ENCODE results near the gene FAM171A1. TPM values are rescaled to one million over a fixed set of nuclear protein-coding genes. Genes with fewer than 3 reads are reported as not detected.
"Not testable (repeated sequence)": the region's sequence is repeated elsewhere in the genome, so short reads cannot be mapped to it uniquely, and the experiment has no call there.

FAM171A1 gene
- total RNA-seq, 2 donors from 2014 or later, result 16.3 to 24.2 TPM

DNA sequence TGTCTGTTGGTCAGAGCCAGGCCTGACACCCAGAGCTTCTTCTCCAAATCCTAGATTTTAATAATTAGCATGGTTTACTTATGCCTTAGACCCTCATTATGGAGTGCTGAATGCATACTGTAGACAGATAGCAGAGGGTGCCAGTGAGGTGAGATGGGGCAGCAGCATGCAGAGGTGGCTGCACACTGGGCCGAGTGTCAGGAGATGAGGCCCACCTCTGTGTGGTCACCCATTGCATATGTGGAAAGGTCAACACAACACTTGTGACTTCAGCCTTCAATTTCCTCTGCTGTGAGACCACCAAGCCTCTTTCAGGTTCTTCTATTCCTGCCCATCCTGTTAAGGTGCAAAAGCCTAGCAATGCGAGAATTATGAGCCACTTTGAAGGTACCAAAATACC lies 162.9 kb downstream of the FAM171A1 start:
- DNase-seq (ENCODE audit: low spot score), result no peak
- H3K27ac ChIP-seq, result no peak overlapping the region
- WGBS, result 91% methylated on average over 2 of the region's 2 CpGs
- H3K9me3 ChIP-seq, result no peaks in the 10 kb centered on the region
- TF ChIP-seq POLR2AphosphoS5 (IDR thresholded peaks at IDR 0.05) (no peak), POLR2A (IDR thresholded peaks at IDR 0.05) (no peak)
- TF ChIP-seq, protein P1, sequence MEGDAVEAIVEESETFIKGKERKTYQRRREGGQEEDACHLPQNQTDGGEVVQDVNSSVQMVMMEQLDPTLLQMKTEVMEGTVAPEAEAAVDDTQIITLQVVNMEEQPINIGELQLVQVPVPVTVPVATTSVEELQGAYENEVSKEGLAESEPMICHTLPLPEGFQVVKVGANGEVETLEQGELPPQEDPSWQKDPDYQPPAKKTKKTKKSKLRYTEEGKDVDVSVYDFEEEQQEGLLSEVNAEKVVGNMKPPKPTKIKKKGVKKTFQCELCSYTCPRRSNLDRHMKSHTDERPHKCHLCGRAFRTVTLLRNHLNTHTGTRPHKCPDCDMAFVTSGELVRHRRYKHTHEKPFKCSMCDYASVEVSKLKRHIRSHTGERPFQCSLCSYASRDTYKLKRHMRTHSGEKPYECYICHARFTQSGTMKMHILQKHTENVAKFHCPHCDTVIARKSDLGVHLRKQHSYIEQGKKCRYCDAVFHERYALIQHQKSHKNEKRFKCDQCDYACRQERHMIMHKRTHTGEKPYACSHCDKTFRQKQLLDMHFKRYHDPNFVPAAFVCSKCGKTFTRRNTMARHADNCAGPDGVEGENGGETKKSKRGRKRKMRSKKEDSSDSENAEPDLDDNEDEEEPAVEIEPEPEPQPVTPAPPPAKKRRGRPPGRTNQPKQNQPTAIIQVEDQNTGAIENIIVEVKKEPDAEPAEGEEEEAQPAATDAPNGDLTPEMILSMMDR (IDR thresholded peaks at IDR 0.05), result no peak
- H3K4me3 ChIP-seq, result no peak overlapping the region
- H3K27me3 ChIP-seq (replicated peaks; ENCODE audit: insufficient read depth), result no peaks in the 10 kb centered on the region
- peaks cover 0 to under 1% of the 10 kb centered on the region in 2 donors for H3K36me3 ChIP-seq
- no peaks in the 10 kb centered on the region for H3K4me1 ChIP-seq (replicated peaks)
- intact Hi-C loops (cut with DNase I), result no loop called here

DNA sequence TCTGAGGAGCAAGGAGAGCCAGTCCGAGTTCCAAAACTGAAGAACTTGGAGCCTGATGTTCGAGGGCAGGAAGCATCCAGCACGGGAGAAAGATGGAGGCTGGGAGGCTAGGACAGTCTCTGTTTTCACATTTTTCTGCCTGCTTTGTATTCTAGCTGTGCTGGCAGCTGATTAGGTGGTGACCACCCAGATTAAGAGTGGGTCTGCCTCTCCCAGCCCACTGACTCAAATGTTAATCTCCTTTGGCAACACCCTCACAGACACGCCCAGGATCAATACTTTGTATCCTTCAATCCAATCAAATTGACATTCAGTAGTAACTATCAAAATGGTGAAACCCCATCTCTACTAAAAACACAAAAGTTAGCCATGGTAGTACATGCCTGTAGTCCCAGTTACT lies 163.7 kb downstream of the FAM171A1 start:
- H3K4me3 ChIP-seq; intact Hi-C loops (cut with DNase I); DNase-seq (ENCODE audit: low spot score); H3K27ac ChIP-seq; H3K36me3 ChIP-seq; H3K9me3 ChIP-seq; H3K4me1 ChIP-seq (replicated peaks); H3K27me3 ChIP-seq (replicated peaks; ENCODE audit: insufficient read depth): not testable (repeated sequence)
- WGBS, result 97% methylated on average over 4 of the region's 4 CpGs

DNA sequence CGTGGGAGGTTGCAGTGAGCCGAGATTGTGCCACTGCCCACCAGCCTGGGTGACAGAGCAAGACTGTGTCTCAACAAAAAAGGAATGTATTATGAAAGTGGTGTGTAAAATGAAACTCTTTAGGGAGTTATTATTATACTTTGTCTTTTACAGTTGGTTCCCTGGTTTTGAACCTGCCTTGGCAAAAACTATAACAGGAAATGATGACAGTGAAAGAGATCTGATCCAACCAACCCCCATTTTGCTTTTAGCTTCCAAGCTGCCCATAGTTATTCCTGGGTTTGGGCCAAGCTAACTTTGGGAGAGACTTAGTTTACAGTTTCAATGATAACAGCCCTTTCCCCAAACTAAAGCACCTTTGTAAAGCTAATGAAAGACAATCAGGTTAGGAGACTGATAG lies 168.4 kb downstream of the FAM171A1 start:
- Histone ChIP-seq H3K27ac (no peak overlapping the region), H3K9me3 (no peaks in the 10 kb centered on the region), H3K4me1 (replicated peaks) (no peaks in the 10 kb centered on the region), H3K27me3 (replicated peaks; ENCODE audit: insufficient read depth) (no peaks in the 10 kb centered on the region), H3K36me3 (no peaks in the 10 kb centered on the region), H3K4me3 (no peak overlapping the region)
- intact Hi-C loops (cut with DNase I), result no loop called here
- no peak for TF ChIP-seq POLR2A (IDR thresholded peaks at IDR 0.05)
- TF ChIP-seq POLR2AphosphoS5 (IDR thresholded peaks at IDR 0.05), result no peak
- TF ChIP-seq, protein P1 (IDR thresholded peaks at IDR 0.05), result no peak
- WGBS, result 97% methylated on average over 2 of the region's 2 CpGs
- DNase-seq (ENCODE audit: low spot score), result no peak

DNA sequence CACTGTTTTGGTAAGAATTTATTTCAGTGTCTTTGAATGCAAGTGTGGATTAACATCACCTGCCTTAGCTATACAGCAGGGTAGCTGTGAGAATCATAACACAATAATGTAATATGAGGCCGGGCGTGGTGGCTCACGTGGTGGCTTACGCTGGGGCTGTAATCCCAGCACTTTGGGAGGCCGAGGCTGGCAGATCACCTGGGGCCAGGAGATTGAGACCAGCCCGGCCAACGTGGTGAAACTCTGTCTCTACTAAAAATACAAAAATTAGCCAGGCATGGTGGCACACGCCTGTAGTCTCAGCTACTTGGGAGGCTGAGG lies 168.8 kb downstream of the FAM171A1 start:
- H3K9me3 ChIP-seq; intact Hi-C loops (cut with DNase I); H3K27me3 ChIP-seq (replicated peaks; ENCODE audit: insufficient read depth); H3K36me3 ChIP-seq; DNase-seq (ENCODE audit: low spot score); H3K4me1 ChIP-seq (replicated peaks); H3K27ac ChIP-seq; H3K4me3 ChIP-seq: not testable (repeated sequence)
- WGBS, result 91% methylated on average over 8 of the region's 8 CpGs

DNA sequence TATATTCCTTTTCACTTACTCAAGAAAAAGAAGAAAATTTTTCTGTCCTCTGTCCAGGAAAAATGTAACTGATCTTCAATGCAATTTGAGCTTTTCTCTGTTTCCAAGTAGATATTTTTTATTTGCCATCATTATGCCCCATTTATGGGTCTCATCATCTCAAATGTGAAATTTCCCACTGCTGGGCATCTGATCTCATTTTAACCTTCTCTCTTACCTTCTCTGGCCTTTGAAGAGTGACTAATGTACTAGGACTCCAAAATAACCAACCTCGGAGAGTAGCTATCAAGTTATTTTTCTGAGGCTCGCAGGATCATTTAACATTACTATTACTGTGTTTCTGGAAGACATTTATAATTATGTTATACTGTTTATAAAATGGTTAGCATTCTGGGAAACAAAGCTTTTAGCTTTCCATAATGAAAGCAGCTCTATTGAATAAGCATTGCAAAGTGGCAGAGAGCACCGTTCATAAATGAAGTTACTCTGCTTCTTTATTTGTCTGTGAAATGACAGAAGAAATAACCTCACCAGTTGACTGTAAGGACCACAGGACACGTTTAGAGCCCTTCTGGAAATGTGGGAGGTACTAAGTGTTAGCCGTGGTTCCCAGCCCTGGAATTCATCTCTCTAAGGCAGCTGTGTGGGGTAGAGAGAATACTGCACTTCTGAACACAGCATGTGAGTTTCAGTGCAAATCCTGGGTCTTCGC lies 169.3 kb downstream of the FAM171A1 start:
- no peak for TF ChIP-seq POLR2AphosphoS5 (IDR thresholded peaks at IDR 0.05)
- intact Hi-C loops (cut with DNase I), result no loop called here
- Histone ChIP-seq H3K4me3 (no peak overlapping the region), H3K36me3 (no peaks in the 10 kb centered on the region), H3K27ac (no peak overlapping the region), H3K9me3 (no peaks in the 10 kb centered on the region), H3K4me1 (replicated peaks) (no peaks in the 10 kb centered on the region), H3K27me3 (replicated peaks; ENCODE audit: insufficient read depth) (no peaks in the 10 kb centered on the region)
- DNase-seq (ENCODE audit: low spot score), result no peak
- WGBS, result 73% methylated on average over 6 of the region's 6 CpGs

DNA sequence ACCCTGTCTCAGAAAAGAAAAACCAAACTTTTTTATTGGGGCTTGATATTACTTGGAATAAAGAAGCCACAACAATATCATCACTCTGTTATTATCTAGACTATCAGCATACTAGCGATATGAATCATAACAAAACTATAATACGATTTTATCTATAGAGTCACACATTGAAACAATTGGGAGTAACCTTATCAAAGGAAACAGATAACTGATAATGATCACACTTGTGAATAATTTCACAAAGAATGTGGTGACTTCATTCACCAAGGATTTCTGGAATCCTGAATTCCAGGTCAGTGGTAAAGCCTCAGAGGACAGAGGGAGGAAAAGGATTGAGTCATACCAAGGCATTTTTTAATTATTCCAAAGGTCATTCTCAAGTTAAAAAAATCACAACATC lies 170.5 kb downstream of the FAM171A1 start:
- no peaks in the 10 kb centered on the region for H3K4me1 ChIP-seq (replicated peaks)
- H3K27ac ChIP-seq, result no peak overlapping the region
- 53% methylated on average over 2 of the region's 2 CpGs for WGBS
- no peak overlapping the region for H3K4me3 ChIP-seq
- H3K36me3 ChIP-seq, result no peaks in the 10 kb centered on the region
- TF ChIP-seq, protein P1 (IDR thresholded peaks at IDR 0.05), result no peak
- no peak for TF ChIP-seq POLR2A (IDR thresholded peaks at IDR 0.05)
- no peak for TF ChIP-seq POLR2AphosphoS5 (IDR thresholded peaks at IDR 0.05)
- DNase-seq (ENCODE audit: low spot score), result no peak
- intact Hi-C loops (cut with DNase I), result no loop called here
- no peaks in the 10 kb centered on the region for H3K9me3 ChIP-seq
- H3K27me3 ChIP-seq (replicated peaks; ENCODE audit: insufficient read depth), result no peaks in the 10 kb centered on the region

Measured in prostate gland (tissue), 2 donors.